GM12878 (cell line): ENCODE results near the gene GOLGA6L10. TPM values are rescaled to one million over a fixed set of nuclear protein-coding genes. Genes with fewer than 3 reads are reported as not detected.

Source experiments
- ATAC-seq: fragments of 200-7000 bp; cut with Tn5 transposase; 3 replicates; pipeline ENCODE4 v1.9.1; 2020; ENCODE audit warnings: mild to moderate bottlenecking, moderate library complexity
- BruUV-seq: library from RNA; stranded (reverse); fragments of 400-500 nt; replicated peaks from 2 replicates; lab custom pipeline; 2021; lab: Mats Ljungman, UMichigan
- CTCF ChIA-PET: fragments of 300-600 bp; sonication (Branson Sonifier 250); formaldehyde crosslinking; extraction: SDS; loops from one replicate; lab custom pipeline; 2021; ENCODE audit warnings: inconsistent platforms; lab: Yijun Ruan, JAX
- POLR2A ChIA-PET: fragments of 350-600 bp; formaldehyde crosslinking; extraction: SDS; loops from one replicate; lab custom pipeline; 2021; ENCODE audit warnings: inconsistent platforms; lab: Charles Lee
- RAD21 ChIA-PET: fragments of 300-600 bp; sonication (Branson Sonifier 250); formaldehyde crosslinking; loops from one replicate; lab custom pipeline; 2023; ENCODE audit warnings: antibody characterized with exemption; ENCODE audit not compliant: unreplicated experiment; lab: Charles Lee
- SMC1A ChIA-PET: fragments of 300-600 bp; sonication (Branson Sonifier 250); formaldehyde crosslinking; loops from one replicate; lab custom pipeline; 2023; ENCODE audit not compliant: unreplicated experiment, uncharacterized antibody; lab: Charles Lee
- DNase-seq: peaks from one replicate; pipeline ENCODE4 v3.0.0-alpha.2; 2011; ENCODE audit warnings: low read depth, low spot score
- FAIRE-seq: peaks from 3 replicates; lab custom pipeline; 2011; peaks lifted over from hg19 to GRCh38; lab: Jason Lieb, UNC
- H2AFZ ChIP-seq: 2 replicates; pipeline ENCODE4 v1.6.0; 2011; ENCODE audit warnings: low read depth, low read length, control low read depth; ENCODE audit not compliant: control insufficient read depth
- H3K27ac ChIP-seq: 2 replicates; pipeline ENCODE4 v1.5.1; 2011; ENCODE audit warnings: control low read depth; ENCODE audit not compliant: control insufficient read depth, insufficient read depth
- H3K27me3 ChIP-seq, 2 experiments: replicated peaks in 1 of 2; 2 replicates each; pipeline versions ENCODE4 v1.6.0 to v1.6.1; 2011; ENCODE audit warnings: low read length in 1 of 2; ENCODE audit not compliant: control insufficient read depth in 2 of 2, insufficient read depth in 2 of 2
- H3K36me3 ChIP-seq, 2 experiments: 2 replicates each; pipeline ENCODE4 v1.5.1; 2011; ENCODE audit warnings: low read length in 1 of 2; ENCODE audit not compliant: control insufficient read depth in 2 of 2, insufficient read depth in 2 of 2
- H3K4me1 ChIP-seq: 2 replicates; pipeline ENCODE4 v1.6.1; 2011; ENCODE audit warnings: mild to moderate bottlenecking, low read length, moderate library complexity, mixed read lengths; ENCODE audit not compliant: control insufficient read depth, insufficient read depth
- H3K4me2 ChIP-seq: 2 replicates; pipeline ENCODE4 v1.6.0; 2011; ENCODE audit warnings: control low read depth; ENCODE audit not compliant: control insufficient read depth, insufficient read depth
- H3K4me3 ChIP-seq: fragments of 200-600 bp; sonication (generic); 2 replicates; pipeline ENCODE4 v1.5.1; 2016
- H3K79me2 ChIP-seq: 2 replicates; pipeline ENCODE4 v1.6.0; 2011; ENCODE audit warnings: low read length; ENCODE audit not compliant: control insufficient read depth, insufficient read depth
- H3K9ac ChIP-seq: 2 replicates; pipeline ENCODE4 v1.8.0; 2011; ENCODE audit warnings: low read length, control low read depth, mixed read lengths; ENCODE audit not compliant: control insufficient read depth, insufficient read depth
- H3K9me3 ChIP-seq: replicated peaks from 3 replicates; pipeline ENCODE4 v1.5.1; 2011; ENCODE audit warnings: mild to moderate bottlenecking, low read length; ENCODE audit not compliant: control insufficient read depth, insufficient read depth
- H4K20me1 ChIP-seq: 2 replicates; pipeline ENCODE4 v1.6.0; 2011; ENCODE audit not compliant: control insufficient read depth, insufficient read depth
- CEBPB ChIP-seq, 2 experiments: fragments of 150-350 bp in 1 of 2; IDR thresholded peaks; 2 replicates each; pipeline ENCODE4 v1.6.1; 2012 to 2014; ENCODE audit warnings: low read depth in 2 of 2, low read length in 2 of 2, borderline replicate concordance in 1 of 2, inconsistent platforms in 1 of 2
- HSF1 ChIP-seq: fragments of 150-350 bp; IDR thresholded peaks from 2 replicates; pipeline ENCODE4 v1.6.1; 2014; ENCODE audit warnings: mild to moderate bottlenecking, low read depth, low read length
- WGBS: methylation state at CpG from one replicate; pipeline ENCODE4 v1.1.6; 2016; ENCODE audit warnings: low lambda C conversion rate; ENCODE audit not compliant: insufficient replicate concordance, insufficient coverage; ENCODE audit errors: missing lambda C conversion rate; 5-methylcytosine and 5-hydroxymethylcytosine counted together
- in situ Hi-C: fragments of 300-500 bp; cut with MboI; formaldehyde crosslinking; loops from 9 replicates; pipeline ENCODE4 v1.14.3; 2018; ENCODE audit warnings: mixed read lengths
- intact Hi-C: fragments of 100-400 bp; cut with micrococcal nuclease; formaldehyde crosslinking; loops from one replicate; pipeline ENCODE4 v1.14.2; 2022; ENCODE audit not compliant: unreplicated experiment
- polyA plus RNA-seq, 11 experiments: library from polyadenylated mRNA; depleted of rRNA in 4 of 11; unstranded in 6 of 11; stranded (reverse) in 5 of 11; fragments of >200 nt; fragmentation: Nextera tagmentation in 4 of 11; fragmentation: Illumina TruSeq in 1 of 11; extraction: Ambion mirVana in 4 of 11; extraction: Trizol in 1 of 11; gene quantifications; 1 replicate in 1 of 11; 2 replicates in 10 of 11; pipeline versions ENCODE4 v1.2.1 to v1.2.3, GENCODE V29; 2011 to 2016; ENCODE audit warnings: inconsistent platforms in 2 of 11, missing spikeins in 2 of 11, low read depth in 1 of 11
- total RNA-seq, 4 experiments: library from RNA; depleted of rRNA in 3 of 4; stranded (reverse); fragments of >200 nt in 3 of 4; fragmentation: Illumina TruSeq in 1 of 4; extraction: Trizol in 1 of 4; gene quantifications; 2 replicates each; pipeline versions ENCODE4 v1.2.1 to v1.2.3, GENCODE V29; 2013 to 2021

Gene GOLGA6L10
- total and polyA plus RNA-seq, 10 of the 15 experiments (the other 5 are each of a cell fraction or from before 2014, with no cell fraction given), result 0.68 to 6.7 (median 1.3) TPM

- no peak for TF ChIP-seq CEBPB (IDR thresholded peaks at IDR 0.05; ENCODE audit: borderline replicate concordance in 1 of 2, low read depth in 2 of 2, low read length in 2 of 2)
Measured at GRCh38 chr15:82309802-82310201, 39.5 kb downstream of the GOLGA6L10 start (continued).

GRCh38 chr15:82307714-82308081, 41.6 kb downstream of the GOLGA6L10 start:
- H3K4me1 ChIP-seq, result no peaks in the 10 kb centered on the region
- ATAC-seq, result no peak
- no TSS peak for BruUV-seq
- ChIA-PET RAD21 (no interaction called here), SMC1A (no interaction called here), CTCF (no interaction called here), POLR2A (no interaction called here)
- no peak overlapping the region for H2AFZ ChIP-seq
- H3K9ac ChIP-seq, result no peak overlapping the region
- no peak overlapping the region for H3K4me2 ChIP-seq
- H3K9me3 ChIP-seq, result no peaks in the 10 kb centered on the region; the same call in 2 of the 3 replicates
- no peak for FAIRE-seq
- WGBS, result 48% methylated on average over 4 of the region's 8 CpGs
- H3K27ac ChIP-seq, result no peak overlapping the region
- H3K79me2 ChIP-seq, result no peaks in the 10 kb centered on the region
- in situ Hi-C loops, result no loop called here
- intact Hi-C loops, result no loop called here
- H3K4me3 ChIP-seq, result no peak overlapping the region
- no peak for DNase-seq
- H3K27me3 ChIP-seq, result 0 out of 4 replicates have a peak, but pooled peaks cover 0 to 3% of the 10 kb centered on the region in 2 experiments
- no peaks in the 10 kb centered on the region for H4K20me1 ChIP-seq
- H3K36me3 ChIP-seq, result no peaks in the 10 kb centered on the region
- TF ChIP-seq HSF1, result no peak
